H1 (cell line): ENCODE results near the gene CNTN5. TPM values are rescaled to one million over a fixed set of nuclear protein-coding genes. Genes with fewer than 3 reads are reported as not detected.

Source experiments
- CHD7 ChIP-seq: fragments of 300-600 bp; sonication (generic); IDR thresholded peaks from 2 replicates; pipeline ENCODE4 v1.7.1; 2012; ENCODE audit warnings: low read length, moderate library complexity, mild to moderate bottlenecking, inconsistent platforms; ENCODE audit not compliant: insufficient replicate concordance
- CTBP2 ChIP-seq: IDR thresholded peaks from 2 replicates; pipeline ENCODE4 v1.7.0; 2011; ENCODE audit warnings: borderline replicate concordance, mild to moderate bottlenecking, moderate library complexity, mixed read lengths, low read length; ENCODE audit not compliant: insufficient read depth, insufficient read length
- USF2 ChIP-seq: IDR thresholded peaks from 2 replicates; pipeline ENCODE4 v1.6.1; 2011; ENCODE audit warnings: low read length, improper control_type of control experiment
- polyA plus RNA-seq, 7 experiments: library from polyadenylated mRNA; depleted of rRNA in 3 of 7; stranded (reverse) in 5 of 7; unstranded in 2 of 7; fragments of >200 nt in 5 of 7; fragments of 200-250 nt in 2 of 7; gene quantifications; 1 replicate in 5 of 7; 2 replicates in 1 of 7; 4 replicates in 1 of 7; pipeline versions ENCODE4 v1.2.1 to v1.2.3, GENCODE V29; 2011 to 2013; ENCODE audit warnings: missing spikeins in 2 of 7, mixed read lengths in 2 of 7
- total RNA-seq: library from RNA; stranded (reverse); fragmentation: NEBNext Ultra II Directional; extraction: Animal tissue kit (Norgen Biotek cat#: 25700); gene quantifications from 2 replicates; pipeline ENCODE4 v1.2.1, GENCODE V29; 2021

CNTN5 gene
- total and polyA plus RNA-seq, 2 of the 8 experiments (the other 6 are each of a cell fraction or from before 2014, with no cell fraction given), result not detected

GRCh38 chr11:100208207-100208606 lies 1187.5 kb downstream of the CNTN5 start (continued):
- no peak for TF ChIP-seq CHD7
- no peak for TF ChIP-seq CTBP2
- TF ChIP-seq USF2, result no peak
